Measurements from ENCODE around the gene TLR9.

The TLR9 gene

GRCh38 chr3:52223449-52224408, 1.7 kb downstream of the TLR9 start:
- DNase-seq (ENCODE audit: extremely low read depth, low read depth) = no peak

GRCh38 chr3:52222319-52223221, 2.9 kb downstream of the TLR9 start:
- TF ChIP-seq CTCF (IDR thresholded peaks at IDR 0.05; ENCODE audit: low read depth, low read length) = no peak
- DNase-seq (ENCODE audit: extremely low read depth, low read depth) = no peak

More at GRCh38 chr3:52223449-52224408, 1.7 kb downstream of the TLR9 start:
- no peak for TF ChIP-seq CTCF (IDR thresholded peaks at IDR 0.05; ENCODE audit: low read depth, low read length)

DNA sequence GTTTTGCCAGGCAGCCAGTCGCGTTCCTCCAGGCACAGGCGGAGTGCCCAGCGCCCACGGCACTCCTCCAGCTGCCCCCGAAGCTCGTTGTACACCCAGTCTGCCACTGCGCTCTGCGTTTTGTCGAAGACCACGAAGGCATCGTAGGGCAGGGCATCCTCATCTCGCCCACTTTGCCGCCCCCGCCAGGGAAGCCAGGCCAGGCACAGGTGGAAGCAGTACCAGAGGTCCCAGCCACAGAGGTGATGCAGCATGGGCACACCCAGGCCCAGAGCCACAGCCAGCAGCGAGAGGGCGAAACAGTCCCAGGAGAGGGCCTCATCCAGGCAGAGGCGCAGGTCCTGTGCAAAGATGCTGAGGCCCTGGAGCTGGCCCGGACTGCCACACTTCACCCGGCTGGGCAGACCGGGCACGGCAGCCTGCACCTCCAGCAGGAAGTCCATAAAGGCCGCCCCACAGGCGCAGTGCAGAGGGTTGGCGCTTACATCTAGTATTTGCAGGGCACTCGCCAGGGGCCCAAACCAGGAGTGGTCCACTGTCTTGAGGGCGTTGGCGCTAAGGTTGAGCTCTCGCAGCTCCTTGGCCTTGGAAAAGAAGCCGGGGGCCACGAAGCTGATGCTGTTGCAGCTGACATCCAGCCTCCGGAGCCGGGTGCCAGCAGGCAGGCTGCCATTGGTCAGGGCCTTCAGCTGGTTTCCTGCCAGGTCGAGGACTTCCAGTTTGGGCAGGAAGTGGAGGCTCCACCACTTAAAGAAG, 3.7 kb downstream of the TLR9 start:
- no peak for TF ChIP-seq CTCF (IDR thresholded peaks at IDR 0.05; ENCODE audit: low read depth, low read length)

GRCh38 chr3:52221141-52221562, 4.3 kb downstream of the TLR9 start:
- TF ChIP-seq CTCF (IDR thresholded peaks at IDR 0.05; ENCODE audit: low read depth, low read length) = no peak

More for the DNA sequence above, 3.7 kb downstream of the TLR9 start:
- no peak for DNase-seq (ENCODE audit: extremely low read depth, low read depth)

GRCh38 chr3:52220380-52221026, 4.9 kb downstream of the TLR9 start:
- TF ChIP-seq CTCF (IDR thresholded peaks at IDR 0.05; ENCODE audit: low read depth, low read length) = peak; percentile 96
- no peak for DNase-seq (ENCODE audit: extremely low read depth, low read depth)

More at GRCh38 chr3:52221141-52221562, 4.3 kb downstream of the TLR9 start:
- DNase-seq (ENCODE audit: extremely low read depth, low read depth) = no peak

- DNase-seq (ENCODE audit: extremely low read depth, low read depth) = no peak
These were observed 6.4 kb downstream of the TLR9 start for GRCh38 chr3:52218937-52219650.

More at GRCh38 chr3:52218937-52219650, 6.4 kb downstream of the TLR9 start:
- no peak for TF ChIP-seq CTCF (IDR thresholded peaks at IDR 0.05; ENCODE audit: low read depth, low read length)
